A549 (cell line): ENCODE results near the gene HSD17B1. TPM values are rescaled to one million over a fixed set of nuclear protein-coding genes. Genes with fewer than 3 reads are reported as not detected.
A peak's percentile ranks its signal among the peaks of the same experiment; 100 is the strongest.

Experiments
- ATAC-seq, 2 experiments: fragments of 200-7000 bp in 1 of 2; fragments of >200 bp in 1 of 2; cut with Nextera tagmentation in 1 of 2; cut with Tn5 transposase in 1 of 2; 3 replicates each; pipeline versions ENCODE4 v1.8.0 to v1.9.1; 2018 to 2020; ENCODE audit warnings: mild to moderate bottlenecking in 1 of 2, moderate library complexity in 1 of 2
- CTCF ChIA-PET: fragments of 300-600 bp; sonication (Branson Sonifier 250); formaldehyde crosslinking; extraction: SDS; loops from one replicate; lab custom pipeline; 2021; ENCODE audit warnings: antibody characterized with exemption, inconsistent platforms; lab: Yijun Ruan, JAX
- POLR2A ChIA-PET: fragments of 350-600 bp; formaldehyde crosslinking; extraction: SDS; loops from one replicate; lab custom pipeline; 2021; ENCODE audit warnings: antibody characterized with exemption, inconsistent platforms; lab: Yijun Ruan, JAX
- DNase-seq, 2 experiments: peaks; one replicate each; pipeline versions ENCODE4 v3.0.0 to v3.0.0-alpha.2; 2011 to 2016; ENCODE audit warnings: low read depth in 1 of 2, low spot score in 1 of 2
- FAIRE-seq: peaks from 2 replicates; lab custom pipeline; 2011; peaks lifted over from hg19 to GRCh38; lab: Jason Lieb, UNC
- H3K27ac ChIP-seq, 2 experiments: fragments of >200 bp; sonication (Bioruptor Twin); formaldehyde crosslinking; 3 replicates each; pipeline ENCODE4 v1.5.1; 2016 to 2017
- H3K4me1 ChIP-seq: fragments of >200 bp; sonication (Bioruptor Twin); formaldehyde crosslinking; 3 replicates; pipeline ENCODE4 v1.6.1; 2016
- H3K4me2 ChIP-seq: fragments of >200 bp; sonication (Bioruptor Twin); formaldehyde crosslinking; 3 replicates; pipeline ENCODE4 v1.6.1; 2016
- H3K4me3 ChIP-seq: fragments of >200 bp; sonication (Bioruptor Twin); formaldehyde crosslinking; 3 replicates; pipeline ENCODE4 v1.5.1; 2016
- H3K9me3 ChIP-seq: fragments of >200 bp; sonication (Bioruptor Twin); formaldehyde crosslinking; 3 replicates; pipeline ENCODE4 v1.6.1; 2016
- CBX2 ChIP-seq: fragments of 200-600 bp; sonication (generic); IDR thresholded peaks from 2 replicates; pipeline ENCODE4 v1.6.1; 2016; ENCODE audit warnings: low read depth, mild to moderate bottlenecking, borderline replicate concordance
- CHD2 ChIP-seq: fragments of 150-350 bp; IDR thresholded peaks from 2 replicates; pipeline ENCODE4 v1.6.1; 2014; ENCODE audit warnings: low read length; ENCODE audit not compliant: partially characterized antibody
- CHD4 ChIP-seq: fragments of 200-600 bp; sonication (generic); IDR thresholded peaks from 2 replicates; pipeline ENCODE4 v1.6.1; 2016; ENCODE audit warnings: antibody characterized with exemption, mild to moderate bottlenecking, borderline replicate concordance
- EHF ChIP-seq: fragments of 250-450 bp; sonication (Bioruptor Pico); IDR thresholded peaks from 2 replicates; pipeline ENCODE4 v1.5.0; 2020; ENCODE audit warnings: mild to moderate bottlenecking
- EHMT2 ChIP-seq: fragments of 200-600 bp; sonication (generic); IDR thresholded peaks from 2 replicates; pipeline ENCODE4 v1.6.1; 2016; ENCODE audit warnings: antibody characterized with exemption, low read depth, mild to moderate bottlenecking, moderate library complexity
- EP300 ChIP-seq, 2 experiments: fragments of >200 bp; sonication (Bioruptor Twin); formaldehyde crosslinking; IDR thresholded peaks; 2 replicates in 1 of 2; 3 replicates in 1 of 2; pipeline ENCODE4 v1.6.1; 2016 to 2017
- GATA3 ChIP-seq: IDR thresholded peaks from 2 replicates; pipeline ENCODE4 v1.6.1; 2012; ENCODE audit warnings: borderline replicate concordance
- HES2 ChIP-seq: fragments of >200 bp; sonication (Bioruptor Twin); formaldehyde crosslinking; IDR thresholded peaks from 2 replicates; pipeline ENCODE4 v1.6.1; 2016
- HOXA7 ChIP-seq: fragments of 250-450 bp; sonication (Bioruptor Pico); IDR thresholded peaks from 2 replicates; pipeline ENCODE4 v1.5.0; 2020; ENCODE audit warnings: mild to moderate bottlenecking, moderate library complexity
- HOXB13 ChIP-seq: fragments of 250-450 bp; sonication (Bioruptor Pico); IDR thresholded peaks from 2 replicates; pipeline ENCODE4 v1.5.0; 2020; ENCODE audit warnings: low read depth, mild to moderate bottlenecking, moderate library complexity
- HOXB5 ChIP-seq: fragments of 250-450 bp; sonication (Bioruptor Pico); IDR thresholded peaks from 2 replicates; pipeline ENCODE4 v1.5.0; 2020; ENCODE audit warnings: mild to moderate bottlenecking, moderate library complexity
- JUN ChIP-seq, 2 experiments: fragments of >200 bp; sonication (Bioruptor Twin); formaldehyde crosslinking; IDR thresholded peaks; 2 replicates in 1 of 2; 3 replicates in 1 of 2; pipeline ENCODE4 v1.6.1; 2016 to 2017
- JUNB ChIP-seq: fragments of >200 bp; sonication (Bioruptor Twin); formaldehyde crosslinking; IDR thresholded peaks from 2 replicates; pipeline ENCODE4 v1.6.1; 2016
- MAFK ChIP-seq: fragments of 450-650 bp; IDR thresholded peaks from 2 replicates; pipeline ENCODE4 v1.6.1; 2014; ENCODE audit not compliant: partially characterized antibody
- MAX ChIP-seq: IDR thresholded peaks from 2 replicates; pipeline ENCODE4 v1.6.1; 2012
- MAZ ChIP-seq: fragments of 150-350 bp; IDR thresholded peaks from 2 replicates; pipeline ENCODE4 v1.6.1; 2014; ENCODE audit warnings: antibody characterized with exemption, low read depth, low read length, borderline replicate concordance
- NFE2L2 ChIP-seq: fragments of 150-350 bp; conservative IDR thresholded peaks from 2 replicates; pipeline ENCODE4 v1.6.1; 2014; ENCODE audit warnings: low read length
- NPAS2 ChIP-seq: fragments of 250-450 bp; sonication (Bioruptor Pico); IDR thresholded peaks from 2 replicates; pipeline ENCODE4 v1.8.0; 2022; ENCODE audit warnings: mild to moderate bottlenecking, moderate library complexity, borderline replicate concordance
- NR3C1 ChIP-seq: fragments of >200 bp; sonication (Bioruptor Twin); formaldehyde crosslinking; IDR thresholded peaks from 3 replicates; pipeline ENCODE4 v1.6.1; 2017
- SMC3 ChIP-seq: fragments of >200 bp; sonication (Bioruptor Twin); formaldehyde crosslinking; IDR thresholded peaks from 3 replicates; pipeline ENCODE4 v1.6.1; 2018; ENCODE audit warnings: inconsistent platforms
- TFCP2L1 ChIP-seq: fragments of 250-450 bp; sonication (Bioruptor Pico); IDR thresholded peaks from 2 replicates; pipeline ENCODE4 v1.5.0; 2021; ENCODE audit warnings: mild to moderate bottlenecking
- TP53 ChIP-seq: fragments of 250-450 bp; sonication (Bioruptor Pico); IDR thresholded peaks from 2 replicates; pipeline ENCODE4 v1.5.0; 2021; ENCODE audit warnings: mild to moderate bottlenecking, moderate library complexity
- ZC3H11A ChIP-seq: fragments of 450-650 bp; IDR thresholded peaks from 2 replicates; pipeline ENCODE4 v1.6.1; 2014; ENCODE audit warnings: antibody characterized with exemption, mild to moderate bottlenecking
- ZNF302 ChIP-seq: fragments of 250-450 bp; sonication (Bioruptor Pico); IDR thresholded peaks from 2 replicates; pipeline ENCODE4 v1.9.0; 2021; ENCODE audit warnings: inconsistent platforms, mild to moderate bottlenecking, moderate library complexity
- WGBS: methylation state at CpG from one replicate; pipeline ENCODE4 v1.1.6; 2017; ENCODE audit errors: missing lambda C conversion rate; 5-methylcytosine and 5-hydroxymethylcytosine counted together
- polyA plus RNA-seq, 4 experiments: library from polyadenylated mRNA; depleted of rRNA in 3 of 4; stranded (reverse); fragments of >200 nt; fragmentation: RNase III in 1 of 4; extraction: RNeasy Plus Mini Kit Qiagen cat#74134 plus additional on column Dnase treatment in 1 of 4; gene quantifications; 2 replicates in 3 of 4; 3 replicates in 1 of 4; pipeline ENCODE4 v1.2.3, GENCODE V29; 2011 to 2017
- TF ChIP-seq, protein P1 (sequence below): fragments of 150-350 bp; IDR thresholded peaks from 2 replicates; pipeline ENCODE4 v1.6.1; 2014; ENCODE audit warnings: low read depth, mild to moderate bottlenecking, low read length
- TF ChIP-seq, protein P2 (sequence below): IDR thresholded peaks from 2 replicates; pipeline ENCODE4 v1.6.1; 2012; ENCODE audit warnings: low read depth, borderline replicate concordance
- TF ChIP-seq, protein P3 (sequence below): fragments of >200 bp; sonication (Bioruptor Twin); formaldehyde crosslinking; IDR thresholded peaks from 3 replicates; pipeline ENCODE4 v1.5.1; 2016
- TF ChIP-seq, protein P4 (sequence below): fragments of 200-600 bp; sonication (generic); IDR thresholded peaks from 2 replicates; pipeline ENCODE4 v1.6.1; 2016; ENCODE audit warnings: antibody characterized with exemption, mild to moderate bottlenecking, moderate library complexity

The HSD17B1 gene
- polyA plus RNA-seq, 2 of the 4 experiments (the other 2 are of a cell fraction), result 0.49 to 1.5 TPM

DNA sequence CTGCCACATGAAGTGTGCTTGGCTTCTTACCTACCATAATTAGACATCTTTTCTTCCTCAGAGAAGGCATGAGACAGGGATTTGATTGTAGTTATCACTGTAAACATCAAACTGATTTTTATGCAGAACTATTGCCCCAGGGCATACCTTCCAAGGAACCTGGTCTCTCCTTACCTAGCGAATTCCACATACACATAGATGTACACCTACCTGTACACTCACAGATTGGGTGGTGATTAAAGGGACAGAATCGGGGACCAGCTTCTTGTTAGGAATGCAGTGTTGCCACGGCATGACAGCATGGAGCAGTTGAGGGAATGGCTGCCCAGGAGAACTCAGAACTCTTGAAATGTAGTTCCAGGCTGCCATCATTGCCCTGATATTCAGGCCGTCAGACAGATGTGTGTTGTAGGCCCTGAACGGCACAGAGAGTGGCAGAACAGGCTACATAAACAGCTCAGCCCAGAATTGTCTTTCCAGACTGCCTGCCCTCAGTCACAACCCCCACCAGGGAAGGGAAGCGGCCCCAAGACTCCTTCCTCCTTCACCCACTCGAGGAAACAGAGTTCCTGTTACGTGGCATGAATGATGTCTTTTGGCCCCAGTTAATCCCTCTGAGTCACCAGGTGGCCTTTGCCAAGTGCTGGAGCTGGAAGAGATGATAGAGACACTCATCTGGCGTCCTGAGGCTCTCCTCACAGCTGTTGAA, 34.5 kb upstream of the HSD17B1 start (continued):
- TF ChIP-seq GATA3 (peak; percentile 81; the same call in 1 of the 2 replicates), NPAS2 (no peak), ZC3H11A (no peak), MAX (peak; percentile 75), MAFK (no peak), TP53 (no peak), EHMT2 (no peak), CHD2 (no peak), SMC3 (0 out of 3 replicates have a peak, but pooled peaks have one; percentile 6), JUNB (peak; percentile 83)
- TF ChIP-seq, protein P1, sequence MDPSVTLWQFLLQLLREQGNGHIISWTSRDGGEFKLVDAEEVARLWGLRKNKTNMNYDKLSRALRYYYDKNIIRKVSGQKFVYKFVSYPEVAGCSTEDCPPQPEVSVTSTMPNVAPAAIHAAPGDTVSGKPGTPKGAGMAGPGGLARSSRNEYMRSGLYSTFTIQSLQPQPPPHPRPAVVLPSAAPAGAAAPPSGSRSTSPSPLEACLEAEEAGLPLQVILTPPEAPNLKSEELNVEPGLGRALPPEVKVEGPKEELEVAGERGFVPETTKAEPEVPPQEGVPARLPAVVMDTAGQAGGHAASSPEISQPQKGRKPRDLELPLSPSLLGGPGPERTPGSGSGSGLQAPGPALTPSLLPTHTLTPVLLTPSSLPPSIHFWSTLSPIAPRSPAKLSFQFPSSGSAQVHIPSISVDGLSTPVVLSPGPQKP, result no peak
- TF ChIP-seq, protein P2, sequence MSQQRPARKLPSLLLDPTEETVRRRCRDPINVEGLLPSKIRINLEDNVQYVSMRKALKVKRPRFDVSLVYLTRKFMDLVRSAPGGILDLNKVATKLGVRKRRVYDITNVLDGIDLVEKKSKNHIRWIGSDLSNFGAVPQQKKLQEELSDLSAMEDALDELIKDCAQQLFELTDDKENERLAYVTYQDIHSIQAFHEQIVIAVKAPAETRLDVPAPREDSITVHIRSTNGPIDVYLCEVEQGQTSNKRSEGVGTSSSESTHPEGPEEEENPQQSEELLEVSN, result 0 out of 2 replicates have a peak, but pooled peaks have one; percentile 37

DNA sequence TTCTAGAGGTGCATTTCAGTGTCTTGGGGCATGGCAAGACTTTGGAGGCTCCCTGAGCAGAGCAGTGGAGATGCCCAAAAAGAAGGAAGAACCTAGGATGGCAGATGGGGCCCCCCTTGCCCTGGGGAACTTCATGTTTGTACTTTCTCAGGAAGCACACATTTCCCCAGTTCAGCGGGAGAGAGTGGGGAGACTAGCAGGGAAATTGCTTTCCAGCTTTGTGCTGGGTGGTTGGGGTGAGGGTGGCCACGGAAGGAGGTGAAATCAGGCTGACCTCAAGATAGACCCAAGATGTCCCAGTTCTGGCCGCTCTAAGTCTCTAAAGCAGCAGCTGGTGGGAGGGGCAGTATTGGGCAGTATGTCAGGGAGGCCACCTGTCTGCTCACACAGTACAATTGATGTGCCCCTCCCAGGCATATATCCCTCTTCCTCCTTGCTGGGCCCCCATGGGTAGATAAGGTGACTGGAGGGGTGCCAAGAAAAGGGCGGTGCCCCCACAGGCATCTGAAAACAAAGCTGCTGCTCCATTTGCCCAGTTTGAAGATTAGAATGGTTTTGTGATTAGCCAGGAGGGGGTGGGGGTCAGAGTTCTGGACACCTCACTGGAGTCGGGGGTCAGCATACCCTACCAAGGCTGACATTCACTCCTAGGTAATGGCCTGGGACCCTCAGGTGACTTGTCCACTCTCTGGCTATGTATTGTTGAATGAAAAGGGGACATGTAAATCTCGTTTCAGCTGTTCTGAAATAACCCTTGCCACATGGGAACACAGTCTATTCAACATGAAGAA, 33.8 kb upstream of the HSD17B1 start:
- ChIA-PET CTCF (interaction anchor here (0.5 to 17.8 kb wide), 37 partner anchors 8 to 332 kb away, joined by 3 to 364 read pairs (median 8); partner anchors contain the start of genes CAVIN1 and NAGLU), POLR2A (interaction anchor here (0.6 to 4.5 kb wide), 11 partner anchors 8 to 194 kb away, joined by 3 to 66 read pairs (median 5); partner anchors contain the start of genes CAVIN1, NAGLU and STAT3)
- H3K4me1 ChIP-seq, result peaks cover 63% of the 10 kb centered on the region
- FAIRE-seq, result no peak
- H3K4me2 ChIP-seq, result peak overlapping the region; percentile 83
- DNase-seq, result peak in 1 of 2 experiments; percentile 84
- H3K9me3 ChIP-seq, result no peaks in the 10 kb centered on the region
- WGBS, result 16% methylated on average over 6 of the region's 6 CpGs
- H3K4me3 ChIP-seq, result peak overlapping the region; percentile 14; the same call in 1 of the 3 replicates
- peak overlapping the region; percentile 95 to 98 for H3K27ac ChIP-seq
- peak; percentile 10 to 44; a peak in 5 of 6 replicates for ATAC-seq
- TF ChIP-seq TFCP2L1 (CRISPR knock-in tag) (no peak), HES2 (no peak), NFE2L2 (no peak), EHMT2 (no peak), MAZ (no peak), CBX2 (no peak), ZNF302 (CRISPR knock-in tag) (no peak), JUN (IDR thresholded peaks at IDR 0.05) (peak in 1 of 2 experiments; percentile 20; a peak in 3 of 5 replicates), CHD4 (no peak), EP300 (IDR thresholded peaks at IDR 0.05) (peak in 1 of 2 experiments; percentile 22; a peak in 1 of 5 replicates), HOXB13 (CRISPR knock-in tag) (no peak), EHF (CRISPR knock-in tag) (no peak), HOXB5 (CRISPR knock-in tag) (no peak), NR3C1 (no peak), ZC3H11A (no peak), HOXA7 (no peak)
- TF ChIP-seq, protein P3, sequence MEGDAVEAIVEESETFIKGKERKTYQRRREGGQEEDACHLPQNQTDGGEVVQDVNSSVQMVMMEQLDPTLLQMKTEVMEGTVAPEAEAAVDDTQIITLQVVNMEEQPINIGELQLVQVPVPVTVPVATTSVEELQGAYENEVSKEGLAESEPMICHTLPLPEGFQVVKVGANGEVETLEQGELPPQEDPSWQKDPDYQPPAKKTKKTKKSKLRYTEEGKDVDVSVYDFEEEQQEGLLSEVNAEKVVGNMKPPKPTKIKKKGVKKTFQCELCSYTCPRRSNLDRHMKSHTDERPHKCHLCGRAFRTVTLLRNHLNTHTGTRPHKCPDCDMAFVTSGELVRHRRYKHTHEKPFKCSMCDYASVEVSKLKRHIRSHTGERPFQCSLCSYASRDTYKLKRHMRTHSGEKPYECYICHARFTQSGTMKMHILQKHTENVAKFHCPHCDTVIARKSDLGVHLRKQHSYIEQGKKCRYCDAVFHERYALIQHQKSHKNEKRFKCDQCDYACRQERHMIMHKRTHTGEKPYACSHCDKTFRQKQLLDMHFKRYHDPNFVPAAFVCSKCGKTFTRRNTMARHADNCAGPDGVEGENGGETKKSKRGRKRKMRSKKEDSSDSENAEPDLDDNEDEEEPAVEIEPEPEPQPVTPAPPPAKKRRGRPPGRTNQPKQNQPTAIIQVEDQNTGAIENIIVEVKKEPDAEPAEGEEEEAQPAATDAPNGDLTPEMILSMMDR, result no peak
- TF ChIP-seq, protein P1, result no peak
- TF ChIP-seq, protein P4, sequence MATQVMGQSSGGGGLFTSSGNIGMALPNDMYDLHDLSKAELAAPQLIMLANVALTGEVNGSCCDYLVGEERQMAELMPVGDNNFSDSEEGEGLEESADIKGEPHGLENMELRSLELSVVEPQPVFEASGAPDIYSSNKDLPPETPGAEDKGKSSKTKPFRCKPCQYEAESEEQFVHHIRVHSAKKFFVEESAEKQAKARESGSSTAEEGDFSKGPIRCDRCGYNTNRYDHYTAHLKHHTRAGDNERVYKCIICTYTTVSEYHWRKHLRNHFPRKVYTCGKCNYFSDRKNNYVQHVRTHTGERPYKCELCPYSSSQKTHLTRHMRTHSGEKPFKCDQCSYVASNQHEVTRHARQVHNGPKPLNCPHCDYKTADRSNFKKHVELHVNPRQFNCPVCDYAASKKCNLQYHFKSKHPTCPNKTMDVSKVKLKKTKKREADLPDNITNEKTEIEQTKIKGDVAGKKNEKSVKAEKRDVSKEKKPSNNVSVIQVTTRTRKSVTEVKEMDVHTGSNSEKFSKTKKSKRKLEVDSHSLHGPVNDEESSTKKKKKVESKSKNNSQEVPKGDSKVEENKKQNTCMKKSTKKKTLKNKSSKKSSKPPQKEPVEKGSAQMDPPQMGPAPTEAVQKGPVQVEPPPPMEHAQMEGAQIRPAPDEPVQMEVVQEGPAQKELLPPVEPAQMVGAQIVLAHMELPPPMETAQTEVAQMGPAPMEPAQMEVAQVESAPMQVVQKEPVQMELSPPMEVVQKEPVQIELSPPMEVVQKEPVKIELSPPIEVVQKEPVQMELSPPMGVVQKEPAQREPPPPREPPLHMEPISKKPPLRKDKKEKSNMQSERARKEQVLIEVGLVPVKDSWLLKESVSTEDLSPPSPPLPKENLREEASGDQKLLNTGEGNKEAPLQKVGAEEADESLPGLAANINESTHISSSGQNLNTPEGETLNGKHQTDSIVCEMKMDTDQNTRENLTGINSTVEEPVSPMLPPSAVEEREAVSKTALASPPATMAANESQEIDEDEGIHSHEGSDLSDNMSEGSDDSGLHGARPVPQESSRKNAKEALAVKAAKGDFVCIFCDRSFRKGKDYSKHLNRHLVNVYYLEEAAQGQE, result no peak
